Brain pericyte (primary cell): ENCODE results near the gene ERVK3-1.

Experiments
- DNase-seq: peaks from one replicate; pipeline ENCODE4 v3.0.0-alpha.2; 2012; ENCODE audit warnings: low read depth, low spot score

The ERVK3-1 gene

DNA sequence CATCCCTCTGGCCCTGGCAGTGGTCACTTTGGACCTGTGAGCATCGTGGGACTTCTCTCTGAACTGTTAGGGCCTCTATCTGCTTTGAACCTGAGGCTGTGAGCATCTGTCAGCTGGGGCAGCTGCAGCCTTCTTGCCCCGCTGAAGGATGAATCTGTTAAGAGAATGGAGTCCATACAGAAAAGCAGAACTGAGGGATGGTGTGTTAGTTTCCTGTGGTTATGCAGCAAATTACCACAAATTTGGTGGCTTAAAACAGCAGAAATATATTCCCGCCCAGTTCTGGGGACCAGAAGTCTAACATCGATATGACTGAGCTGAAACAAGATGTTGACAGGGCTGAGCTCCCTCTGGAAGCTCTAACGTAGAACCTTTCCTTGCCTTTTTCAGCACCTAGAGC is 59.0 kb downstream of the ERVK3-1 start:
- no peak for DNase-seq
